ENCODE measurements around the gene MAGOH. TPM values are rescaled to one million over a fixed set of nuclear protein-coding genes. Genes with fewer than 3 reads are reported as not detected.

MAGOH gene
- total and polyA plus RNA-seq, 9 of the 15 experiments (the other 6 are each of a cell fraction or from before 2014, with no cell fraction given), result 102 to 342 (median 135) TPM

GRCh38 chr1:53182111-53182593, 56.2 kb downstream of the MAGOH start (continued):
- TF ChIP-seq TFE3 (CRISPR knock-in tag; IDR thresholded peaks at IDR 0.05), result no peak
- no peak for TF ChIP-seq ZNF785 (CRISPR knock-in tag; IDR thresholded peaks at IDR 0.05)
- TF ChIP-seq SNRNP70 (optimal IDR thresholded peaks at IDR 0.05; ENCODE audit: low read depth, low read length), result no peak
- TF ChIP-seq RAD21 (CRISPR knock-in tag; conservative IDR thresholded peaks at IDR 0.05 in 1 of 2, IDR thresholded peaks at IDR 0.05 in 1 of 2), result peak; percentile 47 to 78
- TF ChIP-seq THRA (IDR thresholded peaks at IDR 0.05), result no peak
- TF ChIP-seq ZNF507 (tag; conservative IDR thresholded peaks at IDR 0.05), result no peak
- TF ChIP-seq NR4A1 (CRISPR knock-in tag; IDR thresholded peaks at IDR 0.05), result no peak
- no peak for TF ChIP-seq NR4A1 (tag; IDR thresholded peaks at IDR 0.05)
- TF ChIP-seq ZKSCAN3 (CRISPR knock-in tag; IDR thresholded peaks at IDR 0.05), result no peak
- no peak for TF ChIP-seq RUNX1 (IDR thresholded peaks at IDR 0.05; ENCODE audit: low read depth)
- no peak for TF ChIP-seq RERE (CRISPR knock-in tag; IDR thresholded peaks at IDR 0.05; ENCODE audit: borderline replicate concordance)
- TF ChIP-seq TBP (optimal IDR thresholded peaks at IDR 0.05; ENCODE audit: low read depth, low read length), result peak; percentile 33
- TF ChIP-seq KLF16 (IDR thresholded peaks at IDR 0.05), result peak; percentile 69
- TF ChIP-seq PCBP2 (IDR thresholded peaks at IDR 0.05; ENCODE audit: low read depth, low read length, poor library complexity, severe bottlenecking), result no peak
- no peak for TF ChIP-seq ZFP36 (IDR thresholded peaks at IDR 0.05; ENCODE audit: low read depth, low read length, partially characterized antibody)
- TF ChIP-seq JUN (IDR thresholded peaks at IDR 0.05; ENCODE audit: borderline replicate concordance, low read depth, low read length), result no peak
- no peak for TF ChIP-seq JUN (CRISPR knock-in tag; IDR thresholded peaks at IDR 0.05; ENCODE audit: borderline replicate concordance)
- TF ChIP-seq HDAC8 (tag; IDR thresholded peaks at IDR 0.05), result 0 out of 2 replicates have a peak, but pooled peaks have one; percentile 32
- TF ChIP-seq ZNF184 (CRISPR knock-in tag; IDR thresholded peaks at IDR 0.05), result no peak
- no peak for TF ChIP-seq ETS1 (conservative IDR thresholded peaks at IDR 0.05; ENCODE audit: control insufficient read depth, low read depth, low read length)

All from K562 (cell line).